ENCODE data around the gene FGD6.
"Not testable (repeated sequence)": the region's sequence is repeated elsewhere in the genome, so short reads cannot be mapped to it uniquely, and the experiment has no call there.

The FGD6 gene

GRCh38 chr12:95177201-95177768 lies 40.0 kb downstream of the FGD6 start:
- no peak for DNase-seq

GRCh38 chr12:95173392-95174251 lies 43.6 kb downstream of the FGD6 start:
- peak in 1 of 2 experiments; percentile 34 for DNase-seq

DNA sequence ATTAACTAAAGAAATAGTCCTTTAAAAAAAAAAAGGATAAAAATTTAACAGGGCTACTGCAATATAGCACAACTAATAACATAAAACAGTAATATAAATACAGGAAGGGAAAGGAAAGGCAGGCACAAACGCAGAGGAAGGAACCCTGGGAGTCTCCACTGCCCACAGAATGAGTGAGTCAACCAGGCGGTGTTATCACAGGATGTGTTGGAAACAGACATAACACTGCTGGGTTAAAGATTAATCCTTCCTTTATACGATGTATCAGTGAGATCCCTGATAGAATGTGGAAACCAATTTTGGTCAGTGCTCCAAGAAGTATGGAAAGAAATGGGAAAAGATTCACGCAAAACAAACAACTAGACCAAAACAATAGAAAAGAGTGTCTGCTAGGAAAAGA lies 47.9 kb downstream of the FGD6 start:
- no peak for DNase-seq

- no peak for DNase-seq
These were observed 48.5 kb downstream of the FGD6 start for GRCh38 chr12:95168746-95169145.

DNA sequence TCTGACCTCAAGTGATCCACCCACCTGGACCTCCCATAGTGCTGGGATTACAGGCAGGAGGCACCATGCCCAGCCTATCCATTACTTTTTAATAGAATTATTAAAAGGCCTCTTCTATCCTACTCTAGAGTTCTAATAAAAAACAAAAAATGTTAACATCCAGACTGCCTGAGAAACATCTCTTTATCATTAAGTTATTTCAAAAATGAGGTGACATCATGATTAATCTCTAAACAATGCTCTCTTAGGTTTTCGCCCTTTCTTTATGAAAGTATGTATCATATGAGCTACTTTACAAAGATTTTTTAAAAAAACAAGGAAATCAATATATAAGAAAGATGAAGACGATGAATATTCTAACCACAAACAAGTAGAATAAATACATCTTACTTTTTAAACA lies 52.6 kb downstream of the FGD6 start:
- DNase-seq: no peak

DNA sequence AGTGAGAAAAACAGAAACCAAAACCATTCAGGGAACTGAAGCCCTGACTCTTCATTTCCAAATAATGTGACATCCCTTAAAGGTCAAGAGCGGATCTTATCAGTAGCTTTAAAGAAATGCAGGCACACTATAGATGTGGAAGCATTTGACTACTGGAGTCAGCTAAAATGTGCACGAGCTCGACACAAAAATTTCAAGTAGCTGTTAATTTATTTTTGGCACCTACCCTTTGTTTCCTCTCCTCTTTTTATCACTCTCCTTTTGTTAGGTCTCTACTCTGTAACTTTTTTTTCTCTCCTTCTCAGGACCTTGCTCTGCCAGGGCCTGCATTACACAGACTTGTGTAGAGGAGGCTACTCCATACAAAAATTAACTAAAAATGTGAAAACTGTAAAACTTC lies 58.3 kb downstream of the FGD6 start:
- no peak for DNase-seq

DNA sequence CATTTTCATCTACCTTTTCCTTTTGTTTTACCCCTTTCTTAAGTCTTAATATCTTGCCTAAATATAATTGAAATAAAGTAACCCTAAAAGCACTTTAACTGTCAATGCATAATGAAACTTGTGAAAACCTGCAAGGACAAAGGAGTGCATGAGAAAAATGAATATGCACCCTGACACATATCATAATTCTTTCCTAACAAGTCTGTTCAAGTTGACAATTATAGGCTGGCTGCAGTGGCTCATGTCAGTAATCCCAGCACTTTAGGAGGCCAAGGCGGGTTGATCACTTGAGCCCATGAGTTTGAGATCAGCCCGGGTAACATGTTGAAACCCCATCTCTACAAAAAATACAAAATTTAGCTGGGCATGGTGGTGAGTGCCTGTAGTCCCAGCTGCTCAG lies 65.4 kb downstream of the FGD6 start:
- no peak for DNase-seq

DNA sequence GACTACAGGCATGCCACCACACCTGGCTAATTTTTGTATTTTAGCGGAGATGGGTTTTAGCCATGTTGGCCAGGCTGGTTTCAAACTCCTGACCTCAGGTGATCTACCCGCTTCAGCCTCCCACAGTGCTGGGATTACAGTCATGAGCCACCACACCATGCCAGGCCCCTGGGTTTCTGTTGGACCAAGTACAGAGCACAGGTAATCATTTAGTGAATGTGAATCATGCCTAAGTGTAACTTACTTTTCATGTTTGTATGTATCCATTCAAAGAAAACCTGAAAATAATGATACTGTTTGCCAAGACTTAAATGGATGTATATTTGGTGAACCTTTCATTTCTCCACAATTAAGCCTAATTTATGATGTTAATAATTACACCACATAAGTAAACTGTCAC lies 65.9 kb downstream of the FGD6 start:
- no peak for DNase-seq

- DNase-seq: no peak
These were observed 66.8 kb downstream of the FGD6 start for GRCh38 chr12:95150501-95150900.

DNA sequence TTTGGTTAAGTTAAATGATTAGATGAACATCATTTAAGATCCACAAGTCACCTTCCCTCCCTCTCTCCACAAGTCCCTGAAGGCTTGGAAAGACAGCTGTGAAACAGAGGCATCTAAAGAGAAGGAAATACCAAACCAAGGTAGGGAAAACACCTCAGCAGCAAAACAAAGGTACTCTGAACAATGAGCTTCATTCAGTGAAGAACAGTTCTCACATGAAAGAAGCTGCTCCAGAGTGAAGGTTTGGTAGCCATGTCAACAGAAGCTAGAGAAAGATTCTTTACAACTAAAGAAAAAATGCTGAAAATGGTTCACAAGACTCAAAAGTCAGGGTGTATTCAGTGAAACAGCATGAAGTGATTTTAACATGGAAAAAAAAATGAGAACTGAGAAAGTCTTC lies 69.4 kb downstream of the FGD6 start:
- DNase-seq: no peak

- no peak for DNase-seq
These were observed 70.5 kb downstream of the FGD6 start for GRCh38 chr12:95146769-95147168.

DNA sequence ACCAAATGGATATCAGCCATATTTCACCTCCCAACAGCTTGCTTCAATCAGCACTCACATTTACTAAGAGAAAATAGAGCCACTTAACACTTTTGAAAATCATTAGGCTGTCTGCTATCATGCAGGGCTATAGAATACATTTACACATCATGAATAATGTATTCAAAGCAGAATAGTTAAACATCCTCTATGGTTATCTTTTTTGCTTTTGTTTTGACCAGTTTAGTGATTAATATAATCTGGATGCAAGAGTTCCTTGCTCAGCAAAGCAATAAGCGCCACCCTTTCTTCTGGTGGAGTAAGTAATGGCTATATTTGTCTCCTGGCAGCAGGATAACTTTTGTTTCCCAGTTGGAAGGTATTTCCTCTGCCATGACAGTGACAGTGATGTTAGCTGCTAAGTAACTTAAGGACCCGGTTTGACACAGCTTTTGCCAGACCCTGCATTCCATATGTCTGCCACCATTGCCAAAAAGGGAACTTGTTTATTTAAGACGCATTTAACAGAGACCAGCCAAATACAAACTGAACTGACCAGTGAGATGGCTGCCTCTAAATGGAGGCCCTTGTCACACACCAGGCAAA lies 73.6 kb downstream of the FGD6 start:
- DNase-seq: peak in 1 of 2 experiments; percentile 7

- no peak for DNase-seq
These were observed 74.7 kb downstream of the FGD6 start for GRCh38 chr12:95142431-95143151.

- DNase-seq: no peak
These were observed 76.0 kb downstream of the FGD6 start for GRCh38 chr12:95141310-95141709.

GRCh38 chr12:95138031-95138430 lies 79.2 kb downstream of the FGD6 start:
- DNase-seq: not testable (repeated sequence)

DNA sequence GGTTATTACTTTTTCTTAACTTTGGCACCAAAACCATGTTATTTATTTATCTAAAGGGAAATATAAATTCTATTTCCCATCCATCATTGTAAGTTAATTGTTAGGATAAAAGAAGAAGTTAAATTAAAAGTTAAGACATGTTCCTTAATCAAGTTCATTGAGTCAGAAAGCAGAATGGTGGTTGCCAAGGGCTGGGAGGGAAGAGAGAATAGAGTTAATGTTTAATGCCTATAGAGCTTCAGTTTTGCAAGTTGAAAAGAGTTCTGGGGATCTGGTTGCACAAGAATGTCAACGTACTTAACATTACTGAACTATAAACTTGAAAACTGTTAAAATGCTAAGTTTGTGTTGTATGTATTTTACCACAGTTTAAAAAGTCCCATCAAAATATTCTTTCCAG lies 80.7 kb downstream of the FGD6 start:
- DNase-seq: no peak

- DNase-seq: no peak
These were observed 83.2 kb downstream of the FGD6 start for GRCh38 chr12:95134085-95134484.

DNA sequence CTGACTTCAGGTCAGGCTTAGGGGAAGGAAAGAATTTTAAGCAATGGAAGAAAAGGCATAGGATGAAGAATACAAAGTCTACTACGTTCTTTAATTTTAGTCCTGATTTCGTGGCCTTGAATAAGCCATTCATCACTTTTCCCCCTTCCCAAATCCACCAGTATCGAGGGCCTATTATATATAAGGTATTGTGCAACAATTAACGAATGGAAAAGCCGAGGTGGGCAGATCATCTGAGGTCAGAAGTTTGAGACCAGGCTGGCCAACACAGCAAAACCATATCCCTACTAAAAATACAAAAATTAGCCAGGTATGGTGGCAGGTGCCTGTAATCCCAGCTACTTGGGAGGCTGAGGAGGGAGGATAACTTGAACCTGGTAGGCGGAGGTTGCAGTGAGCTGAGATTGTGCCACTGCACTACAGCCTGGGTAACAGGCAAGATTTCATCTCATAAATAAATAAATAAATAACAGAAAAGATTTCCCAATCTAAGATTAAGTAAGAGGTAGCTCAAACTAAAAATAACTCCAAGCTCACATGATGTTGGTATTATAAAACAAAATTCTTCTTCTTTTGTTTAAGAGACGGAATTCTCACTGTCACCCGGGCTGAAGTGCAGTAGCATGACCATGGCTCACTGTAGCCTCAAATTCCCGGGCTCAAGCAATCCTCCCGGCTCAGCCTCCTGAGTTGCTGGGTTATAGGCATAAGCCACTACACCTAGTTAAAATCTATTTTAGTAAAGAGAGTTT lies 85.5 kb downstream of the FGD6 start:
- no peak for DNase-seq

DNA sequence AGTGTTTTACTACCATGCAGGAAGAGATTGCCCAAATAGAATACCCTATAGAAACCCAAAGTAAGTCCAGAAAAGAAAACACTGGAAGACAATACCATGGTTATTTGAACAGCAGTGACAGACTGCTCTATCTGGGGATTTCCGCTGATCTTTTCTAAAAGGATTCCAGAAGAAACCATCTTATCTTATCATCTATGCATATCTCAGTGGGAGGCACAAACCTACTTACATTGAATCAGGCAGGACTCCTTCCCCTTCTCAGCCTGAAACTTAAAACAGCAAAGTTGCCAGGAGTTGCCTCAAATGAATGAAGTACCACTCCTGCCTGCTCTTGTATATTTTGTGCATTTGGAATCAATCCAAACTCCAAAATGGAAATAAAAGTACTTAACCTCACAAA lies 87.2 kb downstream of the FGD6 start:
- DNase-seq: no peak

GRCh38 chr12:95129115-95129514 lies 88.2 kb downstream of the FGD6 start:
- no peak for DNase-seq

- DNase-seq: no peak
These were observed 90.5 kb downstream of the FGD6 start for GRCh38 chr12:95126736-95127135.

- DNase-seq: no peak
These were observed 91.2 kb downstream of the FGD6 start for GRCh38 chr12:95126076-95126475.

DNA sequence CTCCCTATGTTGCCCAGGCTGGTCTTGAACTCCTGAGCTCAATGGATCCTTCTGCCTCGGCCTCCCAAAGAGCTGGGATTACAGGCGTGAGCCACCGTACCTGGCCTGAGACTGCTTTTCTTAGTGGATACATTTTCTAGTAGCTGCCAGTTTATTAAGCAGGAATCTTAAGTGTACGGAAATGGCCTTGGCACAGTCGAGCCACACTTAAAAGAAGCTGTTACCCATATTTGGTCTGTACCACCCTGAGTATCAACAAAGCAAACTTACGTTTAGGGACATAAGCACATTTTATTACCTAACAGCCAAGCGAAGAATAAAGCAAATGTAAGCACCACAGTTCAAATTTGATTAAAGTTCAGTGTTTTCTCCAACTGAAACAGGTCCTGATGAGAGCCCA lies 93.2 kb downstream of the FGD6 start:
- DNase-seq: no peak

Measured in NCI-H2081 (cell line).